AG04449 (cell line): ENCODE measurements around the gene DUSP3.
A peak's percentile ranks its signal among the peaks of the same experiment; 100 is the strongest.

Experiments used
- CTCF ChIA-PET: fragments of 350-600 bp; formaldehyde crosslinking; extraction: SDS; loops from one replicate; lab custom pipeline; 2021; ENCODE audit warnings: antibody characterized with exemption; lab: Yijun Ruan, JAX
- POLR2A ChIA-PET: fragments of 400-600, 350-600 bp; formaldehyde crosslinking; extraction: SDS; loops from one replicate; lab custom pipeline; 2020; ENCODE audit warnings: antibody characterized with exemption, inconsistent platforms; lab: Yijun Ruan, JAX
- DNase-seq: peaks from one replicate; pipeline ENCODE4 v3.0.0-alpha.2; 2010; ENCODE audit warnings: low read depth, low spot score
- H3K4me3 ChIP-seq: 2 replicates; pipeline ENCODE4 v1.5.1; 2011; ENCODE audit warnings: low read depth, mild to moderate bottlenecking, control low read depth, low read length
- TF ChIP-seq, protein P1 (sequence below): IDR thresholded peaks from one replicate; pipeline ENCODE4 v1.5.1; 2011; ENCODE audit warnings: mild to moderate bottlenecking, moderate library complexity, low read length, control low read depth, inconsistent platforms; ENCODE audit not compliant: insufficient read depth; ENCODE audit errors: missing control alignments

Gene DUSP3

DNA sequence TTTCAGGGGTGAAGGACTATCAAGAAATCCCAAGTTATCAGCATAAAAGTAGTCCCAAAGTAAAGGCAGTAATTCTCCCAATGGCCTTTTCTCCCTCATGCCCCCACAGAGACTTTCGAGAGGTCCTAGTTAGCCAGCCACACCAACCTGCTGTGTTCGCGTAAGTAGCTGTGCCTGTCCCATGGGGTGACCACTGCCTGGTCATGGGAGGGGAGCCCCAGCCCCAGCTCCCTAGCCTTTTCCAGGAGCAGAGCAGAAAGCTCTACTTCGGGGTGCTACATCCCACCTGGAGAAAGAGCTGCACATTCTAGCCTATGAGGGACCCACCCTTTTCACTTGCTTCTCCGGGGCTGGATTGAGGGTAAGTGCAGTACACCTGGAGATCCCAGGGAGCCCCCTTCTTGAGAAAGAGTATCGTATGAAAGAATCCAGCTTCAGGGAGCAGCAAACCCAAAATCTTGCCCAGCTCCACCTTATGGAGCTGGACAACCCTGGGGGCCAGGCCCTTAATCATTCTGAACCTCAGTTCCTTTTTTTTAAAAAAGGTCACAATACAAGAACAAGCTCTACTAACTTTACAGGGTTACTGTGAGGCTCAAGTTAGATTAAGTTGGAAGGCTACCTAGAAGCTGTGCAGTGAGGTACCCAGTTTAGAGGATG, 11.6 kb downstream of the DUSP3 start:
- POLR2A ChIA-PET: no interaction called here
- CTCF ChIA-PET: interaction anchor here (0.7 to 22.0 kb wide), 25 partner anchors 8 to 282 kb away, joined by 3 to 1463 read pairs (median 5); partner anchors contain the start of genes CD300LG, CFAP97D1, DUSP3 and SOST
- TF ChIP-seq, protein P1, sequence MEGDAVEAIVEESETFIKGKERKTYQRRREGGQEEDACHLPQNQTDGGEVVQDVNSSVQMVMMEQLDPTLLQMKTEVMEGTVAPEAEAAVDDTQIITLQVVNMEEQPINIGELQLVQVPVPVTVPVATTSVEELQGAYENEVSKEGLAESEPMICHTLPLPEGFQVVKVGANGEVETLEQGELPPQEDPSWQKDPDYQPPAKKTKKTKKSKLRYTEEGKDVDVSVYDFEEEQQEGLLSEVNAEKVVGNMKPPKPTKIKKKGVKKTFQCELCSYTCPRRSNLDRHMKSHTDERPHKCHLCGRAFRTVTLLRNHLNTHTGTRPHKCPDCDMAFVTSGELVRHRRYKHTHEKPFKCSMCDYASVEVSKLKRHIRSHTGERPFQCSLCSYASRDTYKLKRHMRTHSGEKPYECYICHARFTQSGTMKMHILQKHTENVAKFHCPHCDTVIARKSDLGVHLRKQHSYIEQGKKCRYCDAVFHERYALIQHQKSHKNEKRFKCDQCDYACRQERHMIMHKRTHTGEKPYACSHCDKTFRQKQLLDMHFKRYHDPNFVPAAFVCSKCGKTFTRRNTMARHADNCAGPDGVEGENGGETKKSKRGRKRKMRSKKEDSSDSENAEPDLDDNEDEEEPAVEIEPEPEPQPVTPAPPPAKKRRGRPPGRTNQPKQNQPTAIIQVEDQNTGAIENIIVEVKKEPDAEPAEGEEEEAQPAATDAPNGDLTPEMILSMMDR: no peak
- DNase-seq: no peak
- no peak overlapping the region for H3K4me3 ChIP-seq

DNA sequence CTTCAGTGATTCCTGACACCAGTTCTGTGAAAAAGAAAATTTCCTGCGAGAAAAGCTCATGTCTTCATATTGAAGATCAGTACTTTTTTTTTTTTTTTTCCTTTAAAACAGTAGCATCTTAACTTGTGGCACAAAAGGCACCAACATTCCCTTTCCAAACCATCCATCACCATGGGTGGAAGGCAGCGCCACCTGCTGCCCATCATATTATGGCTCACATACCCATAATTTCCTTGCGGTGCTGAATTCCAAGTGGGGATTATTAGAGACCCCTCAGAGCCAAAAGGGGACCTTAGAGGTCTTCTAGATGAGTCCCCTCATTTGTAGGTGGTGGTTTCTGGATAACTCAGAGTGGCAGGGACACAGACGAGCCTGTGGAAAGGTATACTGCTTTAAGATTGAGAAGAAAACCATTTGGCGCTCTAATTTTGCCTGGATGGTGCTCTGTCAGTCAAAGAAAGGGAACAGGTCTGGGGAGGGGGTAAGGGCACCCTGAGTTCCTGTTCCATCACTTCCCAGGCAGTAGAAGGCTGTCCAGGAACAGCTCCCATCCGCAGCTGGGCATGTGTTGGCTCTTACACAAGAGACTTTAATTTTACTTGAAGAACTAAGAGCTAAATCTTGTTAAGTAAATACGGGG, 12.2 kb downstream of the DUSP3 start:
- TF ChIP-seq, protein P1: peak; percentile 78
- DNase-seq: no peak
- no peak overlapping the region for H3K4me3 ChIP-seq
- POLR2A ChIA-PET: no interaction called here
- CTCF ChIA-PET: interaction anchor here (0.6 to 22.0 kb wide), 48 partner anchors 8 to 372 kb away, joined by 3 to 1463 read pairs (median 4); partner anchors contain the start of genes CD300LG, CFAP97D1, DHX8 and DUSP3

- peak; percentile 65 for DNase-seq
- TF ChIP-seq, protein P1: peak; percentile 94
- POLR2A ChIA-PET: interaction anchor here (1.0 kb wide), 1 partner anchor 67 kb away, joined by 5 read pairs; no protein-coding TSS in a partner anchor
- CTCF ChIA-PET: interaction anchor here (0.6 to 22.0 kb wide), 36 partner anchors 9 to 1968 kb away, joined by 3 to 1463 read pairs (median 4); partner anchors contain the start of genes CD300LG and CFAP97D1
- H3K4me3 ChIP-seq: no peak overlapping the region
Measured at GRCh38 chr17:43760254-43760852, 18.4 kb downstream of the DUSP3 start.

DNA sequence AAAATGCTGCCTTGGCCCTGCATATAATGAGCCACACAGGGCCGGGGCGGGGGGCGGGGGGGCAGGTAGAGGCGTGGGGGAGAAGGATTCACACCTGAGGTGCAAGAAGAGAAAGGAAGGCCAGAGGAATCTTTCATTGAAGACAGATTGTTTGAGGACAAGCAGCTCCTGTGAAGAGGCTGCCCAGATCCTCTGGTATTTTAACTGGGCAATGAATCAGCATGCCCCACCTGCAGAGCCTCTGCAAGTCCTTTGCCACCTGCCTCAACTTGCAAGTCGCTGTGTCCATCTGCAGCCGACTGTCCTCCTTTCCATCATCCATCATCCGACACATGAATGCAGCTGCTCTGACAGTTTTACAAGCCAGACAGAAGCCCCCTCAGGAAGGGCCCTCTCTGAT, 18.9 kb downstream of the DUSP3 start:
- TF ChIP-seq, protein P1: no peak
- ChIA-PET POLR2A (interaction anchor here (1.0 kb wide), 1 partner anchor 66 kb away, joined by 5 read pairs; no protein-coding TSS in a partner anchor), CTCF (interaction anchor here (0.6 to 22.0 kb wide), 24 partner anchors 10 to 494 kb away, joined by 3 to 1463 read pairs (median 6); partner anchors contain the start of genes CD300LG and CFAP97D1)
- H3K4me3 ChIP-seq: no peak overlapping the region
- no peak for DNase-seq

DNA sequence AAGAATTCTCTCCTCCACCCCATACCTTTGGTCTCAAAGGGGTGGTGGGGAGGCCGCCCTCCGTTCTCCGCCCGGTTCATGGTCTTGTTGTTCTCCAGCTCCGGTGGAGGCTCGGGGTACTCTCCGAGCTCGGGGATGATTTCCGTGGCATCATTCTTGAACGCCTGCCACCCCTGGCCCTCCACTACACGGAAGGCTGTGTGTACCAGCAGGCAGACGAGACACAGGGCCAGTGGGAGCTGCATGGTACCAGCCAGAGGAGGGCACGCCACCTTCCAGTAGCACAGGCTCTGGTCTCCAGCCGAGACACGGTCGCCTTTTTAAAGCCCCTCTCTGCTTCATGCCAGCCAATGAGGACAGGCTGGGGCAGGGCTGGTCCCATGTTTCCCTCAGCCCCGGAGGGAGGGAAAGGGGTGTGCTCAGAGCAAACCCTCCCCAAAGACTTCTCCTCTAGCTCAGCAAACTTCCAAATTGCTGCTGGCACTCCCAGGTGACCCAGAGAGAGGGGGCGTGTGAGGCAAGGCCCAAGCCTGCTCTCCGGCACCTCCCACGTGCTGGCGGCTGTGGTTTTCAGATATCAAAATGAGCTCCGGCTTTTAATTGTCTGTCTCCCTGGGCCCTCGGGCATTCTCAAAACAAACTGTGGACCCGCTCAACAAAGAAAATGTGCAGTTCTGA, 20.1 kb downstream of the DUSP3 start, which contains the start of gene SOST:
Gene SOST (minus strand): TSS at position 295 of the 678 bp plus-strand sequence. CDS start 50 bp downstream, at position 245.
- TF ChIP-seq, protein P1: no peak
- ChIA-PET POLR2A (no interaction called here), CTCF (interaction anchor here (1.0 to 22.0 kb wide), 10 partner anchors 9 to 182 kb away, joined by 3 to 1463 read pairs (median 26); no protein-coding TSS in a partner anchor)
- DNase-seq: no peak
- H3K4me3 ChIP-seq: no peak within 1 kb of the TSS
